IMR-90 (cell line): Measurements from ENCODE around the gene SPATA24. TPM values are rescaled to one million over a fixed set of nuclear protein-coding genes. Genes with fewer than 3 reads are reported as not detected.
A peak's percentile ranks its signal among the peaks of the same experiment; 100 is the strongest.

Experiments
- ATAC-seq: fragments of 200-7000 bp; cut with Tn5 transposase; 2 replicates; pipeline ENCODE4 v1.9.1; 2020; ENCODE audit warnings: low read depth, mild to moderate bottlenecking, moderate library complexity
- BruUV-seq: library from RNA; stranded (reverse); fragments of 400-500 nt; replicated peaks from 2 replicates; lab custom pipeline; 2021; lab: Mats Ljungman, UMichigan
- CTCF ChIA-PET: fragments of 300-600 bp; formaldehyde crosslinking; extraction: SDS; loops from one replicate; lab custom pipeline; 2021; ENCODE audit warnings: antibody characterized with exemption; lab: Yijun Ruan, JAX
- POLR2A ChIA-PET: fragments of 300-600 bp; sonication (Branson Sonifier 250); formaldehyde crosslinking; loops from one replicate; lab custom pipeline; 2022; ENCODE audit warnings: antibody characterized with exemption; ENCODE audit not compliant: unreplicated experiment; lab: Charles Lee
- DNase-seq: peaks from one replicate; pipeline ENCODE4 v3.0.0; 2013
- H2AFZ ChIP-seq: replicated peaks from 2 replicates; pipeline ENCODE3; 2013; ENCODE audit warnings: low read length, mild to moderate bottlenecking; ENCODE audit not compliant: poor library complexity
- H2AK5ac ChIP-seq: 2 replicates; pipeline ENCODE4 v1.6.1; 2013; ENCODE audit warnings: low read depth, low read length, inconsistent platforms
- H2AK9ac ChIP-seq: replicated peaks from 2 replicates; pipeline ENCODE3; 2013; ENCODE audit warnings: mild to moderate bottlenecking, low read depth, low read length, moderate library complexity; ENCODE audit not compliant: poor library complexity
- H2BK120ac ChIP-seq: 2 replicates; pipeline ENCODE4 v1.6.1; 2013; ENCODE audit warnings: low read depth, low read length, inconsistent platforms
- H2BK15ac ChIP-seq: 3 replicates; pipeline ENCODE4 v1.6.1; 2013; ENCODE audit warnings: low read depth, low read length, inconsistent platforms
- H2BK20ac ChIP-seq: 2 replicates; pipeline ENCODE4 v1.6.1; 2013; ENCODE audit warnings: low read depth, mild to moderate bottlenecking, inconsistent platforms, low read length, moderate library complexity
- H2BK5ac ChIP-seq: 2 replicates; pipeline ENCODE4 v1.6.1; 2013; ENCODE audit warnings: mild to moderate bottlenecking, low read depth, low read length, inconsistent platforms; ENCODE audit not compliant: poor library complexity, severe bottlenecking
- H3K14ac ChIP-seq: replicated peaks from 2 replicates; pipeline ENCODE4 v1.6.1; 2013; ENCODE audit warnings: low read depth, low read length, inconsistent platforms
- H3K18ac ChIP-seq: 2 replicates; pipeline ENCODE4 v1.6.1; 2013; ENCODE audit warnings: low read depth, low read length, control low read depth
- H3K23ac ChIP-seq: 2 replicates; pipeline ENCODE4 v1.6.1; 2013; ENCODE audit warnings: low read depth, low read length, inconsistent platforms
- H3K27ac ChIP-seq: 2 replicates; pipeline ENCODE4 v1.5.1; 2013; ENCODE audit warnings: mild to moderate bottlenecking, control low read depth, low read length; ENCODE audit not compliant: insufficient read depth
- H3K27me3 ChIP-seq: 2 replicates; pipeline ENCODE4 v1.6.1; 2013; ENCODE audit warnings: low read length; ENCODE audit not compliant: control insufficient read depth, insufficient read depth
- H3K36me3 ChIP-seq: 2 replicates; pipeline ENCODE4 v1.6.1; 2013; ENCODE audit warnings: low read length, mixed read lengths; ENCODE audit not compliant: control insufficient read depth, insufficient read depth
- H3K4ac ChIP-seq: 2 replicates; pipeline ENCODE4 v1.6.1; 2013; ENCODE audit warnings: low read depth, low read length, inconsistent platforms
- H3K4me1 ChIP-seq: 2 replicates; pipeline ENCODE4 v1.6.1; 2013; ENCODE audit warnings: low read length, mixed read lengths; ENCODE audit not compliant: control insufficient read depth, insufficient read depth
- H3K4me2 ChIP-seq: 2 replicates; pipeline ENCODE4 v1.6.1; 2013; ENCODE audit warnings: low read depth, mild to moderate bottlenecking, control low read depth, low read length, moderate library complexity
- H3K4me3 ChIP-seq: 2 replicates; pipeline ENCODE4 v1.5.1; 2013; ENCODE audit warnings: low read depth, mild to moderate bottlenecking, control low read depth, low read length, moderate library complexity; ENCODE audit not compliant: insufficient read depth
- H3K56ac ChIP-seq: 2 replicates; pipeline ENCODE4 v1.6.1; 2013; ENCODE audit warnings: low read length, inconsistent platforms; ENCODE audit not compliant: insufficient read depth; ENCODE audit errors: extremely low read depth
- H3K79me1 ChIP-seq, 2 experiments: 2 replicates each; pipeline ENCODE4 v1.6.1; 2013; ENCODE audit warnings: low read length in 2 of 2, inconsistent platforms in 1 of 2, low read depth in 1 of 2
- H3K9ac ChIP-seq: 2 replicates; pipeline ENCODE4 v1.6.1; 2013; ENCODE audit warnings: low read depth, low read length, control low read depth
- H3K9me1 ChIP-seq: 2 replicates; pipeline ENCODE4 v1.6.1; 2013; ENCODE audit warnings: low read length, inconsistent platforms; ENCODE audit not compliant: insufficient read depth
- H3K9me3 ChIP-seq: 2 replicates; pipeline ENCODE4 v1.6.1; 2013; ENCODE audit warnings: low read length; ENCODE audit not compliant: control insufficient read depth, insufficient read depth
- H4K20me1 ChIP-seq: 2 replicates; pipeline ENCODE4 v1.6.1; 2013; ENCODE audit warnings: low read length, inconsistent platforms; ENCODE audit not compliant: insufficient read depth
- H4K5ac ChIP-seq: 2 replicates; pipeline ENCODE4 v1.6.1; 2013; ENCODE audit warnings: mild to moderate bottlenecking, low read depth, low read length, control low read depth
- H4K8ac ChIP-seq, 2 experiments: 2 replicates each; pipeline ENCODE4 v1.6.1; 2013; ENCODE audit warnings: low read depth in 2 of 2, low read length in 2 of 2, control low read depth in 1 of 2, inconsistent platforms in 1 of 2
- H4K91ac ChIP-seq: 2 replicates; pipeline ENCODE4 v1.6.1; 2013; ENCODE audit warnings: low read depth, low read length, inconsistent platforms; ENCODE audit not compliant: insufficient read depth
- CEBPB ChIP-seq: IDR thresholded peaks from 2 replicates; pipeline ENCODE4 v1.6.1; 2012; ENCODE audit warnings: low read depth, low read length, improper control_type of control experiment
- FOS ChIP-seq: fragments of 150-350 bp; IDR thresholded peaks from 2 replicates; pipeline ENCODE4 v1.6.1; 2016; ENCODE audit warnings: low read depth, low read length
- MAFK ChIP-seq: IDR thresholded peaks from 2 replicates; pipeline ENCODE4 v1.6.1; 2012; ENCODE audit warnings: low read depth, low read length, improper control_type of control experiment
- NFE2L2 ChIP-seq: fragments of 150-350 bp; IDR thresholded peaks from 2 replicates; pipeline ENCODE4 v1.6.1; 2016; ENCODE audit warnings: low read depth, mild to moderate bottlenecking, low read length
- RAD21 ChIP-seq: IDR thresholded peaks from 2 replicates; pipeline ENCODE4 v1.6.1; 2012; ENCODE audit warnings: low read length, improper control_type of control experiment
- SMC3 ChIP-seq: fragments of 150-350 bp; IDR thresholded peaks from 2 replicates; pipeline ENCODE4 v1.6.1; 2016; ENCODE audit warnings: low read depth, mild to moderate bottlenecking, antibody characterized with exemption, low read length, moderate library complexity
- WGBS, 2 experiments: methylation state at CpG; one replicate each; pipeline versions ENCODE4 v1.1.5 to v1.1.7; 2013; ENCODE audit warnings: missing lambda C conversion rate in 2 of 2; ENCODE audit not compliant: insufficient read length in 1 of 2; ENCODE audit errors: extremely low coverage in 2 of 2; 5-methylcytosine and 5-hydroxymethylcytosine counted together
- dilution Hi-C: fragments of 300-500 bp; cut with HindIII; formaldehyde crosslinking; loops from one replicate; pipeline ENCODE4 v1.14.3; 2018; ENCODE audit warnings: low sequenced_read_pairs; ENCODE audit not compliant: unreplicated experiment
- in situ Hi-C: fragments of 300-500 bp; cut with MboI; formaldehyde crosslinking; loops from 3 replicates; pipeline ENCODE4 v1.14.3; 2019; ENCODE audit warnings: low sequenced_read_pairs, inconsistent platforms, mixed read lengths
- intact Hi-C: fragments of 100-400 bp; cut with micrococcal nuclease; formaldehyde crosslinking; loops from 2 replicates; pipeline ENCODE4 v1.10.0; 2022
- polyA plus RNA-seq, 3 experiments: library from polyadenylated mRNA; depleted of rRNA; stranded (reverse); fragments of >200 nt; gene quantifications; 2 replicates each; pipeline ENCODE4 v1.2.3, GENCODE V29; 2012; ENCODE audit warnings: low replicate concordance in 1 of 3
- total RNA-seq: library from RNA; depleted of rRNA; stranded (reverse); fragments of >200 nt; gene quantifications from 2 replicates; pipeline ENCODE4 v1.2.3, GENCODE V29; 2012

The SPATA24 gene
- total and polyA plus RNA-seq, 2 of the 4 experiments (the other 2 are of a cell fraction), result 4.1 to 4.3 TPM

DNA sequence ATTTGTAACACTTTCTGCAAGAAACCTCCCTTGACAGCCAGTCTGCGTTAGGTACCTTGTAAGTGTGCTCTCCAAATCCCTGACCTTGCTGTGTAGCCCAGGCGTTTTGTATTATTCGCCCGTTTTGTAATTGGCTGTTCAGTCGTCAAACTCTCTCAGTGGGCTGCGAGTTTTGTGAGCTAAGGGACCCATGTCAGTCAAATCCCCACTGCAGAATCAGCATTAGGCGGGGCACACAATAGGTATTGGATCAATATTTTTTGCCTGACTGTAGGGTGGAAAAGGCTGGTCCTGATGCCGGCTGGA is 34.8 kb upstream of the SPATA24 start:
- CTCF ChIA-PET, result interaction anchor here (0.6 to 1.5 kb wide), 3 partner anchors 9 to 48 kb away, joined by 3 to 4 read pairs (median 3); no protein-coding TSS in a partner anchor
- Histone ChIP-seq H2BK5ac (no peak overlapping the region), H3K9me1 (peaks cover 15% of the 10 kb centered on the region; the same call in 1 of the 2 replicates), H3K14ac (peak overlapping the region; percentile 12; the same call in 1 of the 2 replicates), H3K23ac (no peak overlapping the region), H3K27ac (no peak overlapping the region), H3K79me1 (peaks cover 12 to 19% of the 10 kb centered on the region in 2 experiments; a peak in 3 of 4 replicates), H2BK120ac (peak overlapping the region; percentile 9; the same call in 1 of the 2 replicates), H2BK20ac (no peak overlapping the region), H2AFZ (peak overlapping the region; percentile 100), H3K4me3 (peak overlapping the region; percentile 87), H3K27me3 (no peaks in the 10 kb centered on the region), H3K9me3 (no peaks in the 10 kb centered on the region), H3K4me2 (peak overlapping the region; percentile 80), H4K5ac (0 out of 2 replicates have a peak overlapping the region, but pooled peaks have one; percentile 1), H3K18ac (no peak overlapping the region), H3K4me1 (peaks cover 8% of the 10 kb centered on the region), H4K8ac (peak overlapping the region; percentile 56 to 72; a peak in 2 of 4 replicates), H3K4ac (peak overlapping the region; percentile 55), H4K91ac (no peak overlapping the region), H3K36me3 (peaks cover 5% of the 10 kb centered on the region; the same call in 1 of the 2 replicates), H4K20me1 (no peaks in the 10 kb centered on the region), H3K9ac (peak overlapping the region; percentile 59), H2AK5ac (peak overlapping the region; percentile 70; the same call in 1 of the 2 replicates), H2AK9ac (peak overlapping the region; percentile 96), H2BK15ac (0 out of 3 replicates have a peak overlapping the region, but pooled peaks have one; percentile 21), H3K56ac (no peak overlapping the region; the same call in 1 of the 2 replicates)
- DNase-seq, result no peak
- 40% methylated on average over 2 of the region's 8 CpGs; no CpG with 5 or more reads in 1 of the 2 experiments for WGBS, 2 experiments
- dilution Hi-C loops, result no loop called here
- TF ChIP-seq CEBPB, result no peak
- no peak for TF ChIP-seq RAD21
- no peak for TF ChIP-seq NFE2L2
- no peak for TF ChIP-seq FOS
- no peak for TF ChIP-seq MAFK
- no peak for TF ChIP-seq SMC3
- intact Hi-C loops, result loop anchor here (5.0 kb wide), 1 partner anchor 124 kb away; the partner anchor contains the start of gene UBE2D2
- POLR2A ChIA-PET, result no interaction called here
- ATAC-seq, result no peak
- in situ Hi-C loops, result no loop called here
- BruUV-seq, result no TSS peak
